Choroid plexus epithelial cell (primary cell): ENCODE measurements around the gene IFNB1.

Experiments
- DNase-seq: peaks from one replicate; pipeline ENCODE4 v3.0.0-alpha.2; 2010; ENCODE audit warnings: low read depth
- H3K4me3 ChIP-seq: 2 replicates; pipeline ENCODE4 v1.5.1; 2011; ENCODE audit warnings: low read depth, mild to moderate bottlenecking, control low read depth, low read length, moderate library complexity
- CTCF ChIP-seq: conservative IDR thresholded peaks from 2 replicates; pipeline ENCODE4 v1.5.1; 2011; ENCODE audit warnings: low read depth, mild to moderate bottlenecking, control low read depth, inconsistent platforms, low read length, moderate library complexity

The IFNB1 gene

GRCh38 chr9:21043841-21044240, 33.9 kb downstream of the IFNB1 start:
- H3K4me3 ChIP-seq = no peak overlapping the region
- no peak for DNase-seq
- no peak for TF ChIP-seq CTCF

- no peak for TF ChIP-seq CTCF
- no peak overlapping the region for H3K4me3 ChIP-seq
These were observed 35.3 kb downstream of the IFNB1 start for GRCh38 chr9:21042466-21042865.

GRCh38 chr9:21039302-21039701, 38.4 kb downstream of the IFNB1 start:
- no peak for TF ChIP-seq CTCF
- DNase-seq = no peak

More at GRCh38 chr9:21042466-21042865, 35.3 kb downstream of the IFNB1 start:
- DNase-seq = no peak

GRCh38 chr9:21037278-21037677, 40.5 kb downstream of the IFNB1 start:
- no peak for TF ChIP-seq CTCF
- DNase-seq = no peak

More at GRCh38 chr9:21039302-21039701, 38.4 kb downstream of the IFNB1 start:
- H3K4me3 ChIP-seq = no peak overlapping the region

GRCh38 chr9:21031808-21032183, 45.9 kb downstream of the IFNB1 start:
- DNase-seq = no peak
- TF ChIP-seq CTCF = no peak
- peak overlapping the region; percentile 58 for H3K4me3 ChIP-seq

More at GRCh38 chr9:21037278-21037677, 40.5 kb downstream of the IFNB1 start:
- H3K4me3 ChIP-seq = no peak overlapping the region

- peak; percentile 49 for DNase-seq
- TF ChIP-seq CTCF = no peak
These were observed 46.5 kb downstream of the IFNB1 start, which contains the start of gene HACD4 for GRCh38 chr9:21031091-21031807. TSS of gene HACD4 (minus strand) at chr9:21031640. CDS start at chr9:21031590, 50 bp downstream.

More at GRCh38 chr9:21031091-21031807, 46.5 kb downstream of the IFNB1 start, which contains the start of gene HACD4:
- peak within 1 kb of the TSS; percentile 58 for H3K4me3 ChIP-seq
